AG04450 (cell line): ENCODE results near the gene DNM2. TPM values are rescaled to one million over a fixed set of nuclear protein-coding genes. Genes with fewer than 3 reads are reported as not detected.

Source experiments
- CTCF ChIA-PET: fragments of 300-600, 350-600 bp; formaldehyde crosslinking; extraction: SDS; loops from one replicate; lab custom pipeline; 2022; ENCODE audit warnings: antibody characterized with exemption, inconsistent platforms; lab: Charles Lee
- POLR2A ChIA-PET: fragments of 350-600 bp; formaldehyde crosslinking; extraction: SDS; loops from one replicate; lab custom pipeline; 2021; ENCODE audit warnings: antibody characterized with exemption, inconsistent platforms; lab: Yijun Ruan, JAX
- DNase-seq: peaks from one replicate; pipeline ENCODE4 v3.0.0-alpha.2; 2011; ENCODE audit warnings: low read depth, low spot score
- H3K27ac ChIP-seq: one replicate; pipeline ENCODE4 v1.5.1; 2012; ENCODE audit warnings: low read depth, low read length, control low read depth
- H3K27me3 ChIP-seq: one replicate; pipeline ENCODE4 v1.6.0; 2012; ENCODE audit warnings: low read length; ENCODE audit not compliant: control insufficient read depth, insufficient read depth
- H3K4me3 ChIP-seq: 2 replicates; pipeline ENCODE4 v1.5.1; 2011; ENCODE audit warnings: mild to moderate bottlenecking, low read depth, low read length, control low read depth
- H3K9me3 ChIP-seq: 2 replicates; pipeline ENCODE4 v1.5.1; 2012; ENCODE audit warnings: low read length; ENCODE audit not compliant: control insufficient read depth, insufficient read depth
- polyA plus RNA-seq: library from polyadenylated mRNA; depleted of rRNA; stranded (reverse); fragments of >200 nt; gene quantifications from 2 replicates; pipeline ENCODE4 v1.2.3, GENCODE V29; 2011
- TF ChIP-seq, protein P1 (sequence below): IDR thresholded peaks from 2 replicates; pipeline ENCODE4 v1.5.1; 2011; ENCODE audit warnings: low read depth, low read length, control low read depth, inconsistent platforms

DNM2 gene
- polyA plus RNA-seq, 1 experiment, result 36.9 TPM

DNA sequence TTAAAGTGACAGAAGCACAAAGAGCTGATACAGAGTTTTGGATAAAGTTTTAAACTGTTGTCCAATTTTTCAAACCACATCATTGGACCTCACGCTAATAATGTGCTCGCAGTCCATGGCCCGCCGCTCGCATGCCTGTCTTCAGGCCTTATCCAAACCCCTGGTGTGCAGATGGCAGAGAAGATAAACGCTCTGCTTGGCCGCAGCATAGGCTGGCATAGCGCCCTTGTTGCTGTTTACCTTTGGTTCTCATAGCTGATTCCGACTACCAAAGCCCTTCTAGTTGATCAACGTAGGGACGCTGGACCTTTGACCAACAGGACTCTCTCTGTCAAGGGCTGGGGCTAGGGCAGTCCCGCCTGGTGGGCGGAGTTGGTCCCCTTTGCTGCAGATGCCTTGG, 40.1 kb upstream of the DNM2 start:
- Histone ChIP-seq H3K27me3 (no peaks in the 10 kb centered on the region), H3K4me3 (no peak overlapping the region), H3K9me3 (no peaks in the 10 kb centered on the region), H3K27ac (no peak overlapping the region)
- TF ChIP-seq, protein P1, sequence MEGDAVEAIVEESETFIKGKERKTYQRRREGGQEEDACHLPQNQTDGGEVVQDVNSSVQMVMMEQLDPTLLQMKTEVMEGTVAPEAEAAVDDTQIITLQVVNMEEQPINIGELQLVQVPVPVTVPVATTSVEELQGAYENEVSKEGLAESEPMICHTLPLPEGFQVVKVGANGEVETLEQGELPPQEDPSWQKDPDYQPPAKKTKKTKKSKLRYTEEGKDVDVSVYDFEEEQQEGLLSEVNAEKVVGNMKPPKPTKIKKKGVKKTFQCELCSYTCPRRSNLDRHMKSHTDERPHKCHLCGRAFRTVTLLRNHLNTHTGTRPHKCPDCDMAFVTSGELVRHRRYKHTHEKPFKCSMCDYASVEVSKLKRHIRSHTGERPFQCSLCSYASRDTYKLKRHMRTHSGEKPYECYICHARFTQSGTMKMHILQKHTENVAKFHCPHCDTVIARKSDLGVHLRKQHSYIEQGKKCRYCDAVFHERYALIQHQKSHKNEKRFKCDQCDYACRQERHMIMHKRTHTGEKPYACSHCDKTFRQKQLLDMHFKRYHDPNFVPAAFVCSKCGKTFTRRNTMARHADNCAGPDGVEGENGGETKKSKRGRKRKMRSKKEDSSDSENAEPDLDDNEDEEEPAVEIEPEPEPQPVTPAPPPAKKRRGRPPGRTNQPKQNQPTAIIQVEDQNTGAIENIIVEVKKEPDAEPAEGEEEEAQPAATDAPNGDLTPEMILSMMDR, result no peak
- ChIA-PET CTCF (no interaction called here), POLR2A (no interaction called here)
- DNase-seq, result no peak

DNA sequence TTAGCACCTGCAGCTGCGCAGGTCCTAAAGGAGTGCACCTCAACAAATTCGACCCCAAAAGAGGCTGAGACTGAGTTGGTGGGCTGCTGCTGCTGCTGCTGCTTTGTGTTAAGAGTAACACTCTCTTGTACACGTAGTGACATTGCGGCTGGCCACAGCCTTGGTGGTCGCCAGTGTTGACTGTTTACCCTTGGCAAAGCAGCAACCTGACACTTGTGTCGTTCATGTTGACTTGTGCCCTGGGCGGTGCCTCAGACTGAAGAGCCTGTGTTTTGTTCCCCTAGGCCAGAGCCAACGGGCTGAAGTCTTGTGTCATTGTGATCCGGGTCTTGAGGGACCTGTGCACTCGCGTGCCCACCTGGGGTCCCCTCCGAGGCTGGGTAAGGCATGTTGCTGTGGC, 39.1 kb upstream of the DNM2 start:
- Histone ChIP-seq H3K9me3 (no peaks in the 10 kb centered on the region), H3K27ac (no peak overlapping the region), H3K4me3 (no peak overlapping the region), H3K27me3 (no peaks in the 10 kb centered on the region)
- no peak for DNase-seq
- ChIA-PET POLR2A (interaction anchor here (0.5 kb wide), 1 partner anchor 604 kb away, joined by 4 read pairs; no protein-coding TSS in a partner anchor), CTCF (no interaction called here)
- TF ChIP-seq, protein P1, result no peak

DNA sequence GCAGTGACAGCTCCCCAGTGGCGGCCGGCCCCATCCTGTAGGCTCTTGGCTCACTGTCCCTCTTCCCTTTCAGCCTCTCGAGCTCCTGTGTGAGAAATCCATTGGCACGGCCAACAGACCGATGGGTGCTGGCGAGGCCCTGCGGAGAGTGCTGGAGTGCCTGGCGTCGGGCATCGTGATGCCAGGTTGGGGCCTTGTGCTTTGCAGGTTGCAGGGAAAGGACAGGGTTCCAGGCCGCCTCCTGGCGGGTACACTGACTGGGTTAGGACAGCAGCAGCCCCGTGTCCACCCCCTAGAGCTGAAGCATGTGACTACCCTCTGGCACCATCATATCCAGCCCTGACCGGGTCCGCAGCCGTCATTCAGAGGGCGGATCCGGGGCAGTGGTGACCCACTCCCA, 38.1 kb upstream of the DNM2 start:
- CTCF ChIA-PET, result no interaction called here
- H3K9me3 ChIP-seq, result no peaks in the 10 kb centered on the region
- DNase-seq, result no peak
- H3K4me3 ChIP-seq, result no peak overlapping the region
- no peak overlapping the region for H3K27ac ChIP-seq
- TF ChIP-seq, protein P1, result no peak
- POLR2A ChIA-PET, result no interaction called here
- no peaks in the 10 kb centered on the region for H3K27me3 ChIP-seq

DNA sequence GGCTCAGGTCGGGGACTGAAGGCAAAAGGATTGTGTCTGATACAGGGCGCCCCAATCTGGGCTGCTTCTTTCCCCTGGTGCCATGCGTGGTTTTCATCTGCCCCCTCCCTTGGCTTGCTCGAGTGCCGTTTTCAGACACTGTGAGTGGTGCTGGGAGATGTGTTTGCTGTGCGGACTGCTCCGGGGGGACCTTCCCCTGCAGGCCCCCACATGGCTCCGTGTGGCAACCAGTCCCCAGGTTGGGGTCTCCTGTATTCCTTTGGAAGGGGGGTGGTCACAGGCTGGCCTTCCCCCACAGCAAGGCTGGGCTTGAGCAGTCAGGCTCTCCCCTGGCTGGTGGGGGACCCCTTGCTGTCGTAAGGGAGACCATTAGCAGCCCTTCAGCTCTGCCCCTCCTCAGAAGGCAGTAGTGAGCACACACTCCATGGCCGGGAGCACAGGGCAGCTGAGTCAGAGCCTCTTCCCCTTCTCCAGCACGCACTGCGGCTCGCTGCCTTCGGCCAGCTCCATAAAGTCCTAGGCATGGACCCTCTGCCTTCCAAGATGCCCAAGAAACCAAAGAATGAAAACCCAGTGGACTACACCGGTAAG, 37.2 kb upstream of the DNM2 start:
- Histone ChIP-seq H3K27ac (no peak overlapping the region), H3K9me3 (no peaks in the 10 kb centered on the region), H3K27me3 (no peaks in the 10 kb centered on the region), H3K4me3 (no peak overlapping the region)
- TF ChIP-seq, protein P1, result no peak
- no peak for DNase-seq
- ChIA-PET POLR2A (no interaction called here), CTCF (interaction anchor here (3.1 kb wide), 1 partner anchor 20 kb away, joined by 16 read pairs; the partner anchor contains the start of gene QTRT1)

DNA sequence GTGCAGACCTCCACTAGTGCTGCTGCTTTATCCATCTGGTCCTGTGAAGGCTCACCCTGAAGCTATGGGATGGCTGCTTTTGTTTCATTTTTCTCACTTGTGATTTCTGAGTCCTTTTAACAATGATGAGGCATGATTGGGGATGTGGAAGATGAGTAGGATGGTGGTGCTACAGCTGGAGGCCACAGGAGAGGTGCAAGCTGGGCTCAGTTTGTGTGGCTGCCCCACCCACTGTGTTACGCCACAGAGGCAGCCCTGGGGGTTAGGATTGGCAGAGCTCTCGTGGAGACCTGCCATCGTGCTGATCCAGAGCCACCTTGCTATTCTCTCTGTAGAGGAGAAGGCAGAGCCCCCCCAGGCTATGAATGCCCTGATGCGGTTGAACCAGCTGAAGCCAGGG, 36.2 kb upstream of the DNM2 start:
- H3K27me3 ChIP-seq, result no peaks in the 10 kb centered on the region
- H3K4me3 ChIP-seq, result no peak overlapping the region
- H3K27ac ChIP-seq, result no peak overlapping the region
- H3K9me3 ChIP-seq, result no peaks in the 10 kb centered on the region
- TF ChIP-seq, protein P1, result no peak
- POLR2A ChIA-PET, result no interaction called here
- CTCF ChIA-PET, result interaction anchor here (0.6 to 3.1 kb wide), 2 partner anchors 11 to 19 kb away, joined by 3 to 16 read pairs; partner anchors contain the start of gene QTRT1
- no peak for DNase-seq
